GM18519 (cell line): ENCODE measurements around the gene CDH18.

Source experiments
- ATAC-seq: cut with Tn5 transposase; IDR thresholded peaks from one replicate; pipeline ENCODE4 v1.9.1; 2021; ENCODE audit warnings: mild to moderate bottlenecking, moderate library complexity; ENCODE audit not compliant: unreplicated experiment, low FRiP score

Gene CDH18

GRCh38 chr5:19753579-19753978 lies 234.4 kb downstream of the CDH18 start:
- ATAC-seq = no peak

DNA sequence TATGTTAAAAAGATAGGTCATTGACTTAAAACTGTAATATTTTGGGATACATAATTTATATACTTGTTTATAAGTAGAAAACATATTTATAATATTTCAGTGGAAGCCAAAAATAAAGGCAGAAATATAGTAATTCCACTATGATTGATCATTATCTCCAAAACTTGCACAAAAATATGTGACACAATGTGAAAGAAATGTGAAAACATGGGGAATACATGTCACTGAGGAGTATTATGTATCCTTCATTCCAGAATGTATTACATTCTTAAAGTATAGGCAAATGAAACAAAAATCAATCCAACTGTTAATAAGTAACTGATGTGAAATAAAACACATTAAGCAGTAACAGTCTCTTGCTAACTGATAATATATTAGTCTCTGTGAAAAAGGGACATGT lies 236.7 kb downstream of the CDH18 start:
- no peak for ATAC-seq

DNA sequence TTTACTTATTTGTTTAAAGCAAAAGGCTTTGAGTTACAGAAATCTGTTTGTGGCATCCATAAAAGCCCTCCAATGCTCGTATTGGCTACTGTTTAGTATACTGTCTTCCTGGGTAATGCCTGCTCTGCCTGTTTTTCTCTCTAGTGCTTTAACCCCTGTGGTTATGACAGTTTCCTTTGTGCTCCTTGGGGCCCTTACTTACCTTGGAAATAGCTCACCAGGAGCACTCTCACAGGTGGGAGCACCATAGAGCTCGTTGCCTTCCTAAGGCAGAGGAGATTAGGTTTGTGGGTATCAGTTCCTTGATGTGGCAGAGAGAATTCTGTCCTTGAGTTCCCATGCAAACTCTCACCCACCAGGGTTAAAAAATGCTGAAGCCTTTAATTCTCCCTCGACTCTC lies 242.8 kb downstream of the CDH18 start:
- no peak for ATAC-seq

GRCh38 chr5:19739671-19740070 lies 248.3 kb downstream of the CDH18 start:
- no peak for ATAC-seq

GRCh38 chr5:19734776-19735175 lies 253.2 kb downstream of the CDH18 start:
- ATAC-seq = no peak

- no peak for ATAC-seq
Measured at GRCh38 chr5:19733612-19734495, 254.1 kb downstream of the CDH18 start.

DNA sequence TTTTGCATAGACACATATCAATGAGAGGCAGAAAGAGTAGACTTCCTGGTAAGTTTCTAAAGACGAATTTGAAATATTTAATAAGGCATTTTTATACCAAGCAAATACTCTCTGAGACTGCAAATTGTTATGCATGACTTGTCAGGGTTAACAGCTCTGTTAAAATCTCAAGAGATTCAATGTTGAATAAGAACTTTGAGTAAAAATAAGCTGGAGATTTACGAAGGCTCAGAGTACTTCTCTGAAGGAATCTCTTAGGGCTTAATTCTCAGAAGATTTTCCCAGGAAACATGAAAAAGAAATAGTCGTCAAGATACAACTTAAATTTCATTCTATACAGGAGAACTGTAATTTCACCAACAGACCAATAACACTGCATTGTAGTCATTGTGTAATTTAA lies 259.4 kb downstream of the CDH18 start:
- ATAC-seq = no peak

GRCh38 chr5:19719109-19719508 lies 268.9 kb downstream of the CDH18 start:
- ATAC-seq = no peak

GRCh38 chr5:19713740-19714139 lies 274.3 kb downstream of the CDH18 start:
- no peak for ATAC-seq

- ATAC-seq = no peak
Measured at GRCh38 chr5:19709403-19709802, 278.6 kb downstream of the CDH18 start.

DNA sequence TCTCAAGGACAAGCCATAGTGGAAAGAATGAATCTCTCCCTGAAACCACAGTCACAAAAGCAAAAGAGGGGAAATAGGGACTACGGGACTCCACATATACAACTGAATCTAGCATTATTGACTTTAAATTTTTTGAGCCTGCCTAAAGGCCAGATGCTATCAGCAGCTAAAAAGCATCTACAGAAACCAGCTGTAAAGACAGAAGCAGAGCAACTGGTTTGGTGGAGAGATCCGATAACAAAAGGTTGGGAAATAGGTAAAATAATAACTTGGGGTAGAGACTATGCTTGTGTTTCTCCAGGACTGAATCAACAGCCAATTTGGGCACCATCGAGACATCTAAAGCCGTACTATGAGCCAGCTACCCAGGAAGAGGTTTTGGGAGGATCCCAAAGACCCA lies 281.2 kb downstream of the CDH18 start:
- no peak for ATAC-seq

- ATAC-seq = no peak
Measured at GRCh38 chr5:19701731-19702130, 286.3 kb downstream of the CDH18 start.

DNA sequence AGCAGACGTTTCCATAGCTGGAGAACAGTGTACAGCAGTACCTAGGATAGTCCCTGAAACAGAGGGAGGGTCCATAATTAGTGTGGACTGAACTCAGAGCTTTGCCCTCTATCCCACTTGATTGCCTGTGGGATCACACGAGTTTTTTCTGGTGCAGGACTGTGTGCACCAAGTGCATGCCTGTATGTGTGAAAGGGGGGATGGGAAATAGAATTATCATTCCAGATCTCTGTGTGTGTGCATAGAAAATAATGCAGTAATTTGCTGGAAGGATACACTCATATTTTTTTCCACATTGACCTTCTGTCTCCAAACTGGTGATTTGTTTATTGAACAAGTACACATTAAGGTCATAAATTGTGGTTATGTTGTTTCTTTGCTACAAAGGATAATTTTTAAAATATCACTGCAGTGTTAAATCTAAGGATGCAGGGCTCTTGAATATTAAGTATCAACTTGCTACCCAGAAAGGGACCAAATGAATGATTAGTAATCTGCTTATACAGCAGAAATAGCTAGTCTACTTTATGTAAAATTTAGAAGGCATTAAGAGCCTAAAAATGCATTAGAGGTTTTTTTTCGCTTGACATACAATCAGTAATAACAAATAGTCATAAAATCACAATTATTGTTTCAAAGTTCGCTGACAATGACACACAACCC lies 292.9 kb downstream of the CDH18 start:
- no peak for ATAC-seq

DNA sequence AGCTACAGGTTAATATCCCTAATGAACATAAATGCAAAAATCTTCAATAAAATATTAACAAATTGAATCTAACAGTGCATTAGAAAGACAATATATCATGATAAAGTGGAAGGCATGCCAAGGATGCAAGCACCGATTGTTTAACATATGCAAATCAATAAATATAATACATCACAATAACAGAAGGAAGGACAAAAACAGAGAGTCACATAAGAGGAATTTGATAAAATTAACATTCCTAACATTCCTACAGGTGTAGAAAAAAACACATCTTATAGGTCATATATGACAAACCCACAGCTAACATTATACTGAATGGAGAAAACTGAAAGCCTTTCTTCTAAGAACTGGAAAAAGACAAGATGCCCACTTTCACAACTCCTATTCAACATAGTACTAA lies 297.0 kb downstream of the CDH18 start:
- no peak for ATAC-seq

DNA sequence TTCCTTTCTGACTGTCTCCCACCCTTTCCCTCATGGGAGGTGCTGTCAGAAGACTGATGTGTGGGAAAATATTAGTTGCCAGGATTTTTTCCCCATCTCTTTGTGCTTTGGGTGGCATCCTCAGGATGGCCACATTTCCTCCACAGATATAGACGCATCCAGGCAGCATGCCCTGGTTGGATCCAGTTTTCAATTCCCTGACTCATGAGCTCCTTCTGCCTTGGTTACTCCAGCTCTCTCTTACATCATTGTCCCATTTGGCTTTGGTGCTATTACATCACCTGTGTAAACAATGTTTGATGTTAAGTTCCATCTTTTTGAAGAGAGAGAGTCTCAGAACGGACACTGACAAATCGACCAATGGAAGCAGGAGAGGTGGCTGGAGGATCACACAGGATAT lies 302.5 kb downstream of the CDH18 start:
- ATAC-seq = no peak

GRCh38 chr5:19676895-19677294 lies 311.1 kb downstream of the CDH18 start:
- no peak for ATAC-seq

DNA sequence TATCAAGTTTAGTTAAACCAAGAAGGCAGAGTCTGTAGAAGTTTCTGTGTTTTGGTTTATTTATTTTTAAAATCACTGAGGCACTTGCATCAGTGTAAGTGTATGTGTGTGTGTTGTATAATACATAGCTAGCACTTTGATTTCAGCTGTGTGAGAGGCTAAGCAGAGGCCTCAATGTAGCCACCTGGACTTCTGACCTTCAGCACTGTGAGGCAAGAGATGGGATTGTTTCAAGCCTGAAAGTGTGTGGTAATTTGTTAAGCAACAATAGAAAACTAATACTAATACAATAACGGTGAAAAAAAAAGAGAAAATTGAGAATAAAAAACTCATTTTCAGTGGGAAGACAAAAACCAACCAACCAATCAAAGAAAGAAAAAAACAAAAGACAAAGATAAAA lies 327.3 kb downstream of the CDH18 start:
- no peak for ATAC-seq

DNA sequence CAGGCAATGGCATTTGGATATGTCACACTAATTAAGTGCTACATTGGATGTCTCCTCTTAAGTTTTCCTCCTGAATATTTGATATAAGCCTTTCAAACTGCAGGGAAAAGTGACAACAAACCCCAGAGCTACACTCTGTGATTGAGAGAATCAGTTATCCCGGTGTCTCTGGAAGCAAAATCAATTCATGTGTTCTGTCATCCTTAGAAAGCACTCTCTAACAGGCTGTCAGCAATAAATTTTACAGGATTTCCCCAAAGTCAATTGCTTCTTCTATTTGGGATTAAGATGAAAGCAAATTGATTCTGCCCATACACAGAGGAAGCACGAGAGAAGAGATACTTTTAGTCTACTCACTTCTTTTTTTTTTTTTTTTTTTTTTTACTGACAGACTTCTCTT lies 332.4 kb downstream of the CDH18 start:
- ATAC-seq = no peak

DNA sequence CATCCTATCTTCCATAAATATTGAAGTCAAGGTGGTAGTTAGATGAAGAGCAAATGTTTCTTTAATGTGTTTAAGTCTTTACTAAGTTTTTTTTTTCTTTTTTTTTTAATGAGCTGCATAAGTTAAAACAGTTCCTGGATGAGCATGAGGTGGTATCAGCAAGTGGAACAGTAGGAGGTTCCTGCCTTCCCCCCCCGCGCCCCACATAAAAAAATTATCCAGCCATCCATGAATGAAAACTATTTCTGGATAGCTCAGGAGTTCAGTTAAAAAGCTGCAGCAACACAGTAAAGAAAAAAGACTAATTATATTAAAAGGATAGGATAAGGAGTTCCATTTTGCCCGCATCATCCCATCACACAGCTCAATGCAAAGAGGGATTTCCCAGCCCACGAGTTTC lies 349.5 kb downstream of the CDH18 start:
- no peak for ATAC-seq

DNA sequence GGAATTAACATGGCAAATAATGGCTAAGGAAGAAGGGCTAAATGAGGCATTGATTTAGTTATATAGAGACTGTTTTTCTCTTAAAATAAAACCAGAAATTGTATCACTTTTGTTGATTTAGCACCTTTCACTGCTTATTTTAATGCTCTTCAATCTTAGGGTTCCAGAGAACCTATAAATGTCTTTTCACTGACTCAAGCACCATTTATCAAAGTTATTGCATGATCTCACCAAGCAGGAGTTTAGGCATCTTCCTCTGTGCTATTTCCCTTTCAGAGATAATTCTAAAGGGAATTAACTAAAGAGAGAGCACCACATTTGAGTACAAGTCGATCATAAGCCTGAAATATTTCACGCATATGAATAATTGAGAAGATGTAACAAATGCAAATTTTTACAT lies 357.1 kb downstream of the CDH18 start:
- no peak for ATAC-seq

DNA sequence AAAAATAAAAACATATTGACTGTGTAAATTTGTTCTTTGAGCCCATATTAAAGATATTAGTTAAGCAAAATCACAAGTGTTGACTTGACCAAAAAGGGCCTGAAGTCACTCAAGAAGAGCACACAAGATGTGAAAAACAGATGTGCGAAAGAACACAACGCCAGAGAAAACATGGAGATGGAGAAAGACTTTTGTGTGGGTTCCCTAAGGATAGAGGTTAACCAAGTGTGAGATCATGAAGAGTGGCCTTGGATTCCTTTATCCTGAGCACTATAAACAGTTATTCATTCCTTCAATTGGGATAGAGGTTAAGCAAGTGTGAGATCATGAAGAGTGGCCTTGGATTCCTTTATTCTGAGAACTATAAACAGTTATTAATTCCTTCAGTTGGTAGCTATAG lies 361.8 kb downstream of the CDH18 start:
- no peak for ATAC-seq

GRCh38 chr5:19625562-19625961 lies 362.4 kb downstream of the CDH18 start:
- no peak for ATAC-seq
